HG03064 (cell line): ENCODE measurements around the gene SLC37A2.
A peak's percentile ranks its signal among the peaks of the same experiment; 100 is the strongest.

Experiments used
- ATAC-seq: cut with Tn5 transposase; IDR thresholded peaks from one replicate; pipeline ENCODE4 v1.9.1; 2021; ENCODE audit warnings: low read depth; ENCODE audit not compliant: unreplicated experiment

SLC37A2 gene

GRCh38 chr11:125070699-125071254, 7.7 kb downstream of the SLC37A2 start:
- ATAC-seq = peak; percentile 69

GRCh38 chr11:125071435-125071834, 8.3 kb downstream of the SLC37A2 start:
- no peak for ATAC-seq

GRCh38 chr11:125071846-125072217, 8.7 kb downstream of the SLC37A2 start:
- ATAC-seq = no peak

GRCh38 chr11:125072218-125072960, 9.3 kb downstream of the SLC37A2 start:
- peak; percentile 74 for ATAC-seq

- ATAC-seq = no peak
Measured at GRCh38 chr11:125072961-125073590, 10.0 kb downstream of the SLC37A2 start.

GRCh38 chr11:125073616-125074483, 10.7 kb downstream of the SLC37A2 start:
- no peak for ATAC-seq

- no peak for ATAC-seq
Measured at GRCh38 chr11:125074511-125075241, 11.6 kb downstream of the SLC37A2 start.

- ATAC-seq = no peak
Measured at GRCh38 chr11:125075242-125075625, 12.1 kb downstream of the SLC37A2 start.

GRCh38 chr11:125075900-125076317, 12.8 kb downstream of the SLC37A2 start:
- ATAC-seq = no peak

- no peak for ATAC-seq
Measured at GRCh38 chr11:125076378-125076945, 13.4 kb downstream of the SLC37A2 start.

- no peak for ATAC-seq
Measured at GRCh38 chr11:125078016-125078415, 14.9 kb downstream of the SLC37A2 start.

GRCh38 chr11:125078516-125079140, 15.5 kb downstream of the SLC37A2 start:
- ATAC-seq = no peak

- ATAC-seq = no peak
Measured at GRCh38 chr11:125079151-125079877, 16.2 kb downstream of the SLC37A2 start.

GRCh38 chr11:125079878-125080530, 16.9 kb downstream of the SLC37A2 start:
- no peak for ATAC-seq

- no peak for ATAC-seq
Measured at GRCh38 chr11:125080531-125080911, 17.4 kb downstream of the SLC37A2 start.

GRCh38 chr11:125081098-125081798, 18.1 kb downstream of the SLC37A2 start:
- no peak for ATAC-seq

- no peak for ATAC-seq
Measured at GRCh38 chr11:125082040-125082439, 18.9 kb downstream of the SLC37A2 start.
